Left lung (tissue), 10 donors: ENCODE measurements around the gene ADCK2. TPM values are rescaled to one million over a fixed set of nuclear protein-coding genes. Genes with fewer than 3 reads are reported as not detected.

Experiments used
- ATAC-seq: fragments of 200-7000 bp; cut with Tn5 transposase; one replicate; pipeline ENCODE4 v1.9.1; 2020; ENCODE audit warnings: moderate library complexity
- DNase-seq, 4 donors: peaks; one replicate each; pipeline ENCODE4 v3.0.0-alpha.2; 2013 to 2020
- H3K27ac ChIP-seq, 2 donors: fragments of 200-600 bp; sonication (generic) in 1 of 2; one replicate each; pipeline versions ENCODE4 v1.5.0 to v1.8.0; 2020 to 2021
- H3K27me3 ChIP-seq, 2 donors: fragments of 200-600 bp; sonication (generic) in 1 of 2; one replicate each; pipeline versions ENCODE4 v1.5.0 to v1.8.0; 2020 to 2021
- H3K36me3 ChIP-seq, 2 donors: fragments of 200-600 bp; sonication (generic) in 1 of 2; one replicate each; pipeline versions ENCODE4 v1.5.0 to v1.8.0; 2020 to 2021
- H3K4me1 ChIP-seq, 2 donors: fragments of 200-600 bp; one replicate each; pipeline ENCODE4 v1.8.0; 2021
- H3K4me3 ChIP-seq, 2 donors: fragments of 200-600 bp; sonication (generic) in 1 of 2; one replicate each; pipeline versions ENCODE4 v1.5.0 to v1.8.0; 2020 to 2021; ENCODE audit warnings: mild to moderate bottlenecking in 1 of 2
- H3K9me3 ChIP-seq, 2 donors: fragments of 200-600 bp; sonication (generic) in 1 of 2; one replicate each; pipeline versions ENCODE4 v1.5.0 to v1.8.0; 2020 to 2021
- CTCF ChIP-seq, 2 donors: fragments of 200-600 bp; sonication (generic) in 1 of 2; IDR thresholded peaks; one replicate each; pipeline versions ENCODE4 v1.5.0 to v1.8.0; 2021; ENCODE audit warnings: antibody characterized with exemption in 2 of 2
- intact Hi-C, 2 donors: fragments of 100-400 bp; cut with DNase I; formaldehyde crosslinking; loops; one replicate each; pipeline versions ENCODE4 v1.11.2 to v1.14.2; 2022
- polyA plus RNA-seq, 6 donors: library from polyadenylated mRNA; unstranded; fragments of 120-200 nt; gene quantifications; one replicate each; pipeline ENCODE4 v1.2.1, GENCODE V29; 2013; ENCODE audit not compliant: insufficient read length in 6 of 6
- total RNA-seq, 2 donors: library from RNA; stranded (reverse); fragmentation: NEBNext Ultra II Directional; extraction: Animal tissue kit (Norgen Biotek cat#: 25700); gene quantifications; one replicate each; pipeline ENCODE4 v1.2.1, GENCODE V29; 2021
- donor health status: DM: no; HTN: yes; CAD: no.
- donor health status: DM: no; HTN: no; CAD: no.

ADCK2 gene
- total and polyA plus RNA-seq, 8 donors, result 14.5 to 22.0 (median 17.7) TPM

- DNase-seq (peak in 3 of 4 donors; percentile 75 to 96 (median 95)), ATAC-seq (peak; percentile 60)
- intact Hi-C loops, result no loop called here
- Histone ChIP-seq H3K9me3 (no peaks in the 10 kb centered on the region), H3K36me3 (no peaks in the 10 kb centered on the region), H3K4me3 (no peak overlapping the region), H3K27ac (peak overlapping the region in 1 of 2 donors; percentile 65), H3K27me3 (no peaks in the 10 kb centered on the region), H3K4me1 (peaks cover 0 to 9% of the 10 kb centered on the region in 2 donors)
- no peak for TF ChIP-seq CTCF (IDR thresholded peaks at IDR 0.05)
Measured at GRCh38 chr7:140625908-140626868, 46.6 kb upstream of the ADCK2 start.

- Histone ChIP-seq H3K36me3 (no peaks in the 10 kb centered on the region), H3K4me1 (peaks cover 0 to 9% of the 10 kb centered on the region in 2 donors), H3K4me3 (no peak overlapping the region), H3K27me3 (no peaks in the 10 kb centered on the region), H3K9me3 (no peaks in the 10 kb centered on the region), H3K27ac (no peak overlapping the region)
- ATAC-seq (no peak), DNase-seq (no peak)
- intact Hi-C loops, result no loop called here
- no peak for TF ChIP-seq CTCF (IDR thresholded peaks at IDR 0.05)
Measured at GRCh38 chr7:140631021-140631420, 41.7 kb upstream of the ADCK2 start.

GRCh38 chr7:140631602-140632001 is 41.1 kb upstream of the ADCK2 start:
- Histone ChIP-seq H3K27ac (no peak overlapping the region), H3K27me3 (no peaks in the 10 kb centered on the region), H3K36me3 (no peaks in the 10 kb centered on the region), H3K9me3 (no peaks in the 10 kb centered on the region), H3K4me1 (peaks cover 0 to 9% of the 10 kb centered on the region in 2 donors), H3K4me3 (no peak overlapping the region)
- ATAC-seq (no peak), DNase-seq (no peak)
- intact Hi-C loops, result no loop called here
- no peak for TF ChIP-seq CTCF (IDR thresholded peaks at IDR 0.05)

- Histone ChIP-seq H3K27ac (no peak overlapping the region), H3K4me3 (no peak overlapping the region), H3K27me3 (peaks cover 6 to 36% of the 10 kb centered on the region in 2 donors), H3K36me3 (no peaks in the 10 kb centered on the region), H3K4me1 (peaks cover 0 to 12% of the 10 kb centered on the region in 2 donors), H3K9me3 (no peaks in the 10 kb centered on the region)
- TF ChIP-seq CTCF (IDR thresholded peaks at IDR 0.05), result no peak
- intact Hi-C loops, result no loop called here
- no peak for ATAC-seq
- DNase-seq, result no peak
Measured at GRCh38 chr7:140635345-140635744, 37.4 kb upstream of the ADCK2 start.

GRCh38 chr7:140635816-140636215 is 36.9 kb upstream of the ADCK2 start:
- intact Hi-C loops, result no loop called here
- Histone ChIP-seq H3K4me1 (peaks cover 0 to 13% of the 10 kb centered on the region in 2 donors), H3K36me3 (no peaks in the 10 kb centered on the region), H3K9me3 (no peaks in the 10 kb centered on the region), H3K27me3 (peaks cover 8 to 40% of the 10 kb centered on the region in 2 donors), H3K4me3 (no peak overlapping the region), H3K27ac (no peak overlapping the region)
- no peak for DNase-seq
- no peak for ATAC-seq
- no peak for TF ChIP-seq CTCF (IDR thresholded peaks at IDR 0.05)
